NCI-H69 (cell line): ENCODE results near the gene GRK5.
"Not testable (repeated sequence)": the region's sequence is repeated elsewhere in the genome, so short reads cannot be mapped to it uniquely, and the experiment has no call there.

Source experiments
- DNase-seq: peaks from one replicate; lab custom pipeline; 2025; lab: John Stamatoyannopoulos, UW

The GRK5 gene

DNA sequence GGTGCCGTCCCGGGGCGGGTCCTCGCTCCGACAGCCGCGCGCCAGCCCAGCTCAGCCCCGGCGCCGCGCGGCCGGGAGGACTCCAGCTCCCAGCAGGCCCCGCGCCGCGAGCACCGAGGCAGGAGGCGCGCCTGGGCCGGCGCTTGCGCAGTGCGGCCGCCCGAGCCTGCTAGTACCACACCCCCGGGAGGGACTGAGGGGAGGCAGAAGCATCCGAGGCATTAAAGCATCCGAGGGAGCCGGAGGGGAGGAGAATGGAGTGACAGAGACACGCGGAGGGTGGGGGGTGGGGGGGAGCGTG lies at the start of gene GRK5:
Gene GRK5, plus strand, starts transcription at position 206 of the 301 bp plus-strand sequence. CDS start 347 bp downstream, outside the sequence.
- peak; percentile 95 for DNase-seq

DNA sequence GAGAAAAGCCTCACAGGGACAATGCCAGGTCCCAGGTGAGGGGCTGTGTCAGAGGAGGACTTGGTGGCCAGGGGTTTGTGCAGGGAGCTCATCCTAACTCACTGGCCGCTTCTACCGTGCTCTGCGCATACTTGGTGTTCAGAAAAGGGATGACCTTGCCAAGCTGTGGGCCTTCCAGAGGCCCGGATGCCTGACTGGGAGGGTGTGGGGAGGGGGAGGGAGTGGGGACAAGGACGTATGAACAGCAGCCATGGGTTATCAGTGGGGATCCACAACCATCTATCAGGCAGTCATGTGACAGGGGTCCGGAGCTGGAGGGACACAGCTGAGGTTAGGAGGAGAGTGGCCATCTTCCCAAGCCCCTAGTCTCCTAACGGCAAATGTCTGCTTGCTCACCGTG lies 48.0 kb upstream of the GRK5 start:
- no peak for DNase-seq

DNA sequence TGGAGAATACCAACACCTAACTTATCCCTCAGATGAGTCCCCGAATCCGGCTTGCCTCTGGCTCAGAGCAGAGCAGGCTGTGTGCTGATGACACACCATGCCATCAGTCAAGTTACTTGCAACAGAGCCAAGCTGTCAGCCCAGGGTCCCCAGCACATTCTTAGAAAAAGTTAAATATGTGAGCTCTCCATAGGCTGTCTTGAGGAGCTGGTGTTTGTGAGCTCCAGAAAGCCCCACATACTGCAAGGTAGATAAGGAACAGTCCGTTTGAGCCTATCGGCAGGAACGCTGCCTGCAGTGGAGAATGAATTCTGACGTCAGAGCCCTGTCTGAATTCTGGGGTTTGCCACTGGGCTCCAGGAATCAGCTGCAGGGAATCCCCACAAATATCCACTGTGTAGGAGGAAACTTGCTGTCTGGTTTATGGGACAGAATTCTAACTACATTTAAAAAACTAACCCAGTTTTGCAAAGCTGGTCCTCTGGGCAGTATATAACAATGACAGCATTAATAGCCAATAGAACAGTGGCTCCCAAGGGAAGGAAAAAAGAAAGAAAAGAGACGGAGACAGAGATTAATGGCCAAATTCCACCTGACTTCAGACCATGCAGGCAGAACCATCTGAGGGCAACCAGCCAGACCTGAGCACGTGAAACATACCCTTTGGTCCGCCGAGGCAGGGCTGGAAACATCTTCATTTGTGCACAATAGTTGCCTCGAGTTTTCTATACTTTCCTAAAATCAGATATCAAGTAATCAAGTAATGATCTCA lies 45.5 kb upstream of the GRK5 start:
- no peak for DNase-seq

DNA sequence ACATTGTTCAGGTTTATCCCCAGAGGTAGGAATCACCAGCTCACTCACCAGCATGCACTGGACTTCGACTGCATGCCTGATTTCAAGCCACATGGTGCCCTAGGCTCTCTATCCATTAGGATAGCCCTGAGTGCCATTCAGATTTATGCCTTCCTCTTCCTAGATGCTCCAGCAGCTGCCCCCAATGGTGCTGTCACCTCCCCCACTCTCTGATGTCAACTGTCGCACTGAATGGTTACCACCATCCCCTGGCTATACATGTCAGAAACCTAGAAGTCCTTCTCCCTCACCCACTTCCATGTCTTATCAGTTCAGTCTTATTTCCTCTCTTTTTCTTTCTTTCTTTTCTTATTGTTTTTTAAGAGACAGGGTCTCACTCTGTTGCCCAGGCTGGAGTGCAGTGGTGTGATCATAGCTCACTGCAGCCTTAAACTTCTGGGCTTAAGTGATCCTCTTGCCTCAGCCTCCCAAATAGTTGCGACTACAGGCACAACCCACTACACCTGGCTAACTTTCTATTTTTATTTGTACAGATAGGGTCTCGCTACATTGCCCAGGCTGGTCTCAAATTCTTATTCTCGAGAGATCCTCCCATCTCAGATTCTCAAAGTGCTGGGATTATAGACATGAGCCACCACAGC lies 44.8 kb upstream of the GRK5 start:
- DNase-seq = no peak

DNA sequence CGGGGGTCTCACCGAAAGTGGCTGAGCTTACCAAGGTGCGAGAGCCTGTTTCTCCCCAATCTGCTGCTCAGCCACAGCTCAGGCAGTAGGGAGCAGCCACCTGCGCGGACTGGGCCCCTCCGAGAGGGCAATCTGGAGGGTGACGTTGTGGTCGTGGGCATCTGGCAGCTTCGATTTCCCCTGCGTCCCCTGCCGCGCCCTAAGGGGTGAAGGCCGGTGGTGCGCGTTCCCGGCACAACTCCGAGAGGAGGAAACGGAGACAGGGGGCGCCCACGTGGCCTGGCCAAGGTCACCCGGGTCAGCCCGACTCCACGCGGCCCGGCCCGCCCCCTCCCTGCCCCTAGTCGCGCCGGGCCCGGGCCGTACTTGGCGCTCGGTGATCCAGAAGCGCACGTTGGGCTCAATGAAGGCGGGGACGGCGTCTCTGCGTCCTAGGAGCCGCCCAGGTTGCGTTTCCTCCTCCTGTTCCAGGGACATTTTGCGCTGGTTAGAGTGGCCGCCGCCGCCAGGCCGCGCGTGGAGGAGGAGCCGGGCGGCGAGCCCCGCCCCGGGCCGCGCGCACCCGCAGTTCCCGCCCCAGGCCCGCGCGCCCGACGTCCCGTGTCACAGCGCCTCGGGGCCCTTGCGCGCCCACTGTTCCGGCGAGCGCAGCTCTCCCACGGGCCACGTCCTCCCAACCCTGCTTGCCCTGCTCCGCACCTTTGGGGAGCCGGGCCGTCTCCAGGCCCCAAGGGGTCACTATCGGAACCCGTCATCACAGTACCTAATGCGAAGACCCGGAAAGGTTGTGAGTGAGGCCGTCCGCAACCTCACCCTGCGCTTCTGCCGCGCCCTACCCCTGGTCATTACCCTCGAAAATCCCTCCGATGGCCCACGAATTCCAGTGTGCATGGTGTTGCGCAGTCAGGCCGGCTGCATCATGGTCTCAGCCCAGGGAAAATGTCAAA lies 41.9 kb upstream of the GRK5 start, which contains the start of gene SFXN4:
Gene SFXN4, minus strand, starts transcription at position 544 of the 947 bp plus-strand sequence. Its CDS starts 67 bp downstream, at position 477.
- peak; percentile 80 for DNase-seq

DNA sequence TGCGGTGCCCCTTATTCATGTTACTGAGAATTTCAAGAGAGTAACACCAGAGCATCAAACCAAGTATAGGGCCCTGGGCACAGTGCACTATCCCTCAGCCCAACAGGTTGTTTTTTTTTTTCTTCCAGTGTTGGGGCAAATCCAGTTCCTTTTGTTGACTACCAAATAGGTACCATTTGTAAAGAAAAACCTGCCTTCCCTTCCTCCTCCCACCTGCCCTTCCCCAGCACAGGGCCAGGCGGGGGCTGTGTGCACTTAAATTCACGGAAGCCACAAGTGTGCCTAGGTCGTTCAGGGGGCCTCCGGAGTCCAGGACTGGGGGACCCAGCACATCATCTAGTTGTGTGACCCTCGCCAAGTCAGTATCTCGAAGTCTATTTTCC lies 41.3 kb upstream of the GRK5 start:
- DNase-seq = no peak

DNA sequence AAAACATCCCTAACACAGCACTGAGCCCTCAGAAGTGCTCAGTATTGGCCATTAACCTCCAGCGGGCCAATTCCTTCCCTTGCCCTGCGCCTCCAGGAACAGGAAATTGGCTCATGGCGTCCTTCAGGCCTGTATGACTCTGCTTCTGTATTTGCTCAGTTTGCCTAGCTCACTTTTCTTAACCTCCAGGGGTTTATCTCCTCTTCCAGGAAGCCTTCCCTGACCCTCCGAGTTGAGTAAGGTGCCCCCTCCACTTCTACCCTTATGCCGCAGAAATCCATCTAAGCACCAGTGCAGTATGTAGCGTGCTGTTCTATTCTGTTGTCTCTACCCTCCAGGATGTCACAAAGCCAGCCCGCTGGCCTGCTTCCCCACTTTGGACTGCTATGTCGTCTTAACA lies 40.8 kb upstream of the GRK5 start:
- no peak for DNase-seq

DNA sequence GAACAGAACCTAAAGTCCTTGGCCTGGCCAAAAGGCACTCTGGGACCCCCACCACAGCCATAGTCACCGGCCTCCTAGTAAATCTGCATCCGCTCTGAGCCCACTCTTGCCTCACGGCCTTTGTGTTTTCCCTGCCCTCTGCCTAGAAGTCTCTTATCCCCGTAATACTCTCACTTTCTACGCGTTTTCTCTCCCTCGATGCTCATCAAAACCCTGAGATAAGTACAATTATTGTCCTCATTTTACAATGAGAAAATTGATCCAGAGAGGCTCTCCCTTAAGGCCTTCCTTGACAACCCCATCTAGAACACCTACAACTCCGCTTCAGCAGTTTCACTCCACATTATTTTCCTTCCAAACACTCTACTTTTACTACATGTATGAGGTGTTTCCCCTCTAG lies 40.3 kb upstream of the GRK5 start:
- no peak for DNase-seq

DNA sequence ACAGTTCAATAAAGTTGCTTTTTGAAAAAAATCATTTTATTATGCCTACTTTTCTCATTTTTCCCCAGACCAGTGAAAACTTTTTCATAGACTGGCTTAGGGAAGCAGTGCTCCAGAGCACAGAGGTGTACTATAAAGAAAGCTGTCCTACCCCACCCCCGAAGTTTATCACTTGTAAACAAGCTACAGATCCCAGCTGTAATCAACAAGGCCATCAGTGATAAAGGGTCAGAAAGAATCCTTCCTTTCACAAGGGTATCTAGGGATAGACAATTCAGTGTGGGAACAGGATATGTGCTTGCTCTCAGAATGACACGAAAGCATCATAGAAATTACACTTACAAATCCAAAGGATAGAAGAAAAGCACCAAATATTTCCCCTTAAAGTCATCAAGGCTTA lies 33.3 kb upstream of the GRK5 start:
- DNase-seq = no peak

DNA sequence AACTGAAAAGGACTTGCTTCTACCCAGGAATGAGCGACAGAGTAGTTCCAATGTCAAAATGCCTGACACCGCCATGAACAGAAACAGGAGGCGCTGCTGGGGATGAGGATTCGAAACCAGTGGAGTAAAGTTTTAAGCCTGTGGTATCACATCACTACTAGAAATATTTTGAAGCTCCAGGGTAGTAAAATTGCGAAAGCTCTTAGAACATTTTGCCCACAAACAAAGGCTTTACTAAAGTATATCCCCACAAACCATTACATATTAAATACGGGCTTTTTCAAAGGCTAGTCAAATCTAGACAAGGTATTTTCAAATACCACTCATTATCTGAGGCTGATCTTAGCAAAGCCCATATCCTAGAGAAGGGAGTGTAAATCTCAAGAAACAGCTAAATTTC lies 31.2 kb upstream of the GRK5 start:
- DNase-seq = no peak

DNA sequence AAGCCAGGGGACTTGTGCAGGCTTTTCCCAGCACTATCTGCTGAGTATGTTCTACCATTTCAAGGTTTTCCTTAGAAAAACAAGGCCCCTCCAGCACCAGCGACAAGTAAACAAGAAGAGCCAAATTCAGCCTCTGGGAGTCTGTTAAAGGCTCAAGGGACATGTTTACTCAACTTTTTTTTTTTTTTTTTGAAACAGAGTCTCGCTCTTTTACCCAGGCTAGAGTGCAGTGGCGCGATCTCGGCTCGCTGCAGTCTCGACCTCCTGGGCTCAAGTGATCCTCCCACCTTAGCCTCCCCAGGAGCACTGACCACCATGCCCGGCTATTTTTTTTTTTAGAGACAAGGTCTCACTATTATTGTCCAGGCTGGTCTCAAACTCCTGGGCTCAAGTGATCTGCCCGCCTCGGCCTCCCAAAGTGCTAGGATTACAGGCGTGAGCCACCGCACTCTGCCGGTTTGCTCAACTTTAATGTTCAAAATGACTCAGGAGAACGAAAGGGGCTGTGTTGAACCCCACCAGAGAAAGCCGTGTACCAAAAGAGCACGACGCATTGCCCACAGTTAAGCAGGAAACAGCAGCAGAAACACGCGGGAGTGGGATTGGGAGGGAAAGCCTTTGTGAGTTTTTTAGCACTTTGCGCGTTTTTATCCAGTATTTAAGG lies 29.5 kb upstream of the GRK5 start:
- DNase-seq = no peak

DNA sequence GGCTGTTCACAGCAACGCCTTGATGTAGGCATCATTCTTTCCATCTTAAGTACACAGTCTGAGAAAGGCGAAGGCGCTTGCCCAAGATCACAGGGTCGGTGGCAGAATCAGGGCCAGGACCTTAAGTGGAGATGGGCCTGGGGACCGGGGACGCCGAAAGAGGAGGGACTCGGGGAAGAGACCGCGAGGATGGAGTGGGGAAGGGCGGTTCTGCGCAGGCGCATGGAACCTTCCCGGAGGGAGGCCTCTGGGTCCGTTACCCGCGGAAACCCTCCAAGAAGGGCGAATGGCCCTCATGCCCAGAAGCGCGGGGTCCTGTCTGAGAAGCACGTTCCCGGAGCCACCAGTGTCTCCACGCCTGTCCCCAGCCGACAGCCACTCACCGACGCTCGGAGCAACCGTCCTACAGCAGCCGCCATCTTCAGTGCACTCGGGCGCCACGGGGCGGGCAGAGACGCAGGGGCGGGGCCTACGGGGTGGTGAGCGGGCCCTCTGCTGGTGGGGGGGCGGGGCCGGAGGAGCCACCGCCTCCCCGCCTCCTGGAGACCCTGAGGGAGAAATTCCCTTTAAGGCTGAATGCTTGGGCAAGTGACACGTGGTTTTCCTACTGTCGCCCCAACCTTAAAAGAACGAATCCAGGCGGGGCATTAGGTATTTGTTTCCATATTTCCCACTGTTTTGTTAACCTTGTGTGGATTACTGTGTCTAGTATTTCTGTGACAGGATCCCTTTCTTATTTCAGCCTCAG lies 28.8 kb upstream of the GRK5 start, which contains the start of gene PRDX3:
Gene PRDX3, minus strand, starts transcription at position 441 of the 748 bp plus-strand sequence. Its CDS starts 22 bp downstream, at position 419.
- peak; percentile 92 for DNase-seq

DNA sequence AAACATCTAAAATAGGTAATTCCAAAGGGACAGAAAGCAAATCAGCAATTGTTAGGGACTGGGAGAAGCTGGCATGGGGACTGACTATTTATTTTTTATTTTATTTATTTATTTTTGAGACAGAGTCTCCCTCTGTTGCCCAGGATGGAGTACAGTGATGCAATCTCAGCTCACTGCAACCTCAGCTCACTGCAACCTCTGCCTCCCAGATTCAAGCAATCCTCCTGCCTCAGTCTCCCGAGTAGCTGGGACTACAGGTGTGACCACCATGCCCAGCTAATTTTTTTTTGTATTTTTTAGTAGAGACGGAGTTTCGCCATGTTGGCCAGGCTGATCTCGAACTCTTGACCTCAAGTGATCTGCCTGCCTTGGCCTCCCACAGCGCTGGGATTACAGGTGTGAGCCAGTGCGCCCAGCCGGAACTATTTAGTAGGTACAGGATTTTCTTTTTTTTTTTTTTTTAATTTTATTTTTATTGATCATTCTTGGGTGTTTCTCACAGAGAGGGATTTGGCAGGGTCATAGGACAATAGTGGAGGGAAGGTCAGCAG lies 26.4 kb upstream of the GRK5 start:
- not testable (repeated sequence) for DNase-seq

DNA sequence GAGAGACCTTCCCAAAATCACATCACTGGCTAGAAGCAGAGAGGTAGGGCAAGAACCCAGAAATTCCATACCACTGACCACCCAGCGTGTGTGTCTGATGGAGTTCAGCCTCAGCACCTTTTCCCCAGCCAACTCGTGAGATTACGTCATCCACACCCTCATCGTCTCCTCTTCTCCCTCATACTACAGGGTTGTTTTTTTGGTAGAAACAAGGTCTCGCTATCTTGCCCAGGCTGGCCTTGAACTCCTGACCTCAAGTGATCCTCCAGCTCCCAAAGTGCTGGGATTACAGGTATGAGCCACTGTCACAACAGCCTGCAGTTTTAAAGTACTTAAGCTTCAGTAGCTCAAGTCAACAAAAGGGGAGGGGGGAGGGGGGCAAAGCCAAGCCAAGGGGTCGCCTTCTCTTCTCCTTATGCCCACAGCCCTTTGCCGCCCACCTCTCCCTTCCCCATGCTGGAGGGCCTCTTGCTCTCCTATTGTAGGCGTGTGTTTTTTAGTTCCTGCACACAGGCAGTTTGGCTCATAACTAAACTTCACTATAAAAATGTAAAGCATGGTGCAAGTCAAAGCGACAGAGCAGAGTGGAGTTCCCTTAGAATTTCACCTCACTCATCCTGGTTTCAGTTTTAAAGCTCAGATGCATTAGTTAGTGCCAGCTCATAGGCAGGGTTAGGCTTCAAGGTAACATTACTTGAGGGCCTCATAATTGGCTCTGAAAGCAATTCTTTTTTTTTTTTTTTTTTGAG lies 23.5 kb upstream of the GRK5 start:
- no peak for DNase-seq

DNA sequence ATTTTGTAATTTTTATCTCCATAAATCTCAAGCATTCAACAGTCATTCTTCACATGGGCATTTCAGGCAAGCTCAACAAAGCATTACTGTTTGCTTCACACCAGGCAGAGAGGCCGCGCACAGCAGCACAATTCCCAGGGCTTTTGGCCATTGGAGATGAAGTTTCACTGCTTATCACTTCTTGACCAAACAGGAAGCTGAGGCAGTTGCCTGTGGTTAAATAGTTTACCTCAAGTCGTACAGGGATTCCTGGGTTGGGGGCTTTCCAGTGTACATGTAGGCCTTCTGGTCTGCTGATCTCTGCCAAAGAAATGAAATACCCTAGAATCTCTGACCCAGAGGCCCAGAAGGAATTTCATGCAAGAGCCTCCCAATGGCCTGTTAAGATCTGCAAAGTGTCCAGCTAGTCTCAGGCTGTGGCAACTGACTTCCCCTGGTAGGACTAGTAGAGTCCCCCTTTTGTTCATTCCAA lies 17.5 kb upstream of the GRK5 start:
- no peak for DNase-seq

DNA sequence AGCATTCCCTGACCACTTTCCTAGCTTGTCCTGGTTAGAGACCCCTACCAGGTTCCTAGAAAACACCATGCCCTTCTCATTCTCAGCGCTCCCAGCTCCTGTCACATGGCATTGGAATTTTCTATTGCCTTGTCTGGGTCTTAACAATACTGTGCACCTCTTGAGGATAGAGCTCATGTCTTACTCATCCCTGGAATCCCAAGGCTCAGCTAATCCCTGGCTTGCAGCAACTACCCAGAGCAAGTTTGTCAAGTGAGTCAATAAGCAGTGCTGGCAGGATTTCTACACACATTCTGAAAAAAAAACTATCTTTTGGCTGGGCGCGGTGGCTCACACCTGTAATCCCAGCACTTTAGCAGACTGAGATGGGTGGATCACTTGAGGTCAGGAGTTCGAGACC lies 17.0 kb upstream of the GRK5 start:
- no peak for DNase-seq

DNA sequence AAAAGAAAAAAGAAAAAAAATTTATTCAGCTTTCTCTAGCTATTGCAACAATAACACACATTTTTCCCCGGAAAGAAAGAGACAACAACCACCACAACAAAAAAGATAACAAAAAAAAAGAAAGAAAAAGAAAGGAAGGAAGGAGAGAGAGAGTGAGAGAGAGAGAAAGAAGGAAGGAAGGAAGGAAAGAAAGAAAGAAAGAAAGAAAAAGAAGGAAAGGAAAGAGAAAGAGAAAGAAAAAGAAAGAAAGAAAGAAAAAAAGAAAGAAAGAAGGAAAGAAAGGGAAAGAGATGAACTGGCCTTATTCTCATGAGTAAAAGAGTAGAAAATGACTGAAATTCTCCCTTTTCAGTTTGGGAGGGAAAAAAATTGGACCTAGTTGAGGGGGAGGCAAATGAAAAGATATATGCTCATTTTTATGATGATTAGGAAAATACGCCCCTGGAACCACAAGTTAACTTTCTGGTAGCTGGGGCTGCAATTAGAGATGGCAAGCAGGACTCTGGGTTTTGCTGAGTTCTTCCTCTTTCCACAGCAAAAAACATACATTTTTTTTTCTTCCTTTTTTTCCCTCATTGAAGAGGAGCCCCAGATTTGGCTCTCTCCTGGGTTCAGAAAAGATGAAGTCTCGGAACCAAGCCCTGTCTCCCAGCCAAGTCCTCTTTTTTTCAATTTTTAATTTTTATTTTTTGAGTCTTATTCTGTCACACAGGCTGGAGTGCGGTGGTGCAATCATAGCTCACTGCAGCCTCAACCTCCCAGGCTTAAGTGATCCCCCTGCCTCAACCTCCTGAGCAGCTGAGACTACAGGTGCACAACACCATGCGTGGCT lies 16.2 kb upstream of the GRK5 start:
- DNase-seq = no peak

DNA sequence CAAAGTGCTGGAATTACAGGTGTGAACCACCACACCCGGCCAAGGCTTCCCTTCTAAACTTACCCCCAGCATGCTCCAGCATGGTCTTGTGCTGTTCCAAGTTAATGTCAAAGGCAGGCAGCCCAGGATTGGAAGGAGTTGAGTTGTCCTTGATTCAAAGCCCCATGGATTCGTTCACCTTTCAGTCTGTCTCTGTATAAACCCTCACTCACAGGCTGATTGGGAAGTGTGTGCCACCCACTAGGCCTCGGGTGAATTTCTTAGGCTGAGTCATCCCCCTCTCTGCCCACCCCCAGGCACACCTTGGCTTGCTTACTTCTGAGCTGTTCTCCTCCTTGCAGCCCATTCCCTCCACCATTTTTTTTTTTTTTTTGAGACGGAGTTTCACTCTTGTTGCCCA lies 15.5 kb upstream of the GRK5 start:
- no peak for DNase-seq

DNA sequence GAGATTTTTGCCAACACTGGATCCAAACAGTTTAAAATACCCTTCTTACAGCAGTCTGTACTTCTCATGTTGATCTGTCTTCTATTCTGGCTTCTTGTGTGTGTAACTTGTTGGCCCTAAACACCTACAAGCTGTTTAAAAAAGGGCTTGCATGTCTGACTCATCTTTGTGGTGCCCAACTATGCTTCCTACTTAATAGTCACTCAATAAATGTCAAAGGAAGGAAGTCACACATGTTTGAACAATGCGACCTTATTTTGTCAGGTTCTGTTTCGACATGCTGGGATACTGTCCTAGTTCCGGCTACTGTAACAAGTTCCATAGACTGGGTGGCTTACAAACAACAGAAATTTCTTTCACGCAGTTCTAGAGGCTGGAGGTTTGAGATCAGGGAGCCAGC lies 9.4 kb upstream of the GRK5 start:
- no peak for DNase-seq
